HG02571 (cell line): ENCODE measurements around the gene TMEM125.

ENCODE experiments used
- ATAC-seq: cut with Tn5 transposase; IDR thresholded peaks from one replicate; pipeline ENCODE4 v1.9.1; 2021; ENCODE audit warnings: mild to moderate bottlenecking, moderate library complexity; ENCODE audit not compliant: unreplicated experiment

The TMEM125 gene

GRCh38 chr1:43307458-43308158, 37.8 kb downstream of the TMEM125 start:
- ATAC-seq = no peak

GRCh38 chr1:43308635-43309404, 39.0 kb downstream of the TMEM125 start:
- no peak for ATAC-seq

- no peak for ATAC-seq
Observed at GRCh38 chr1:43309405-43310025, 39.7 kb downstream of the TMEM125 start.

GRCh38 chr1:43311521-43311920, 41.7 kb downstream of the TMEM125 start:
- ATAC-seq = no peak

GRCh38 chr1:43312212-43312623, 42.4 kb downstream of the TMEM125 start:
- ATAC-seq = no peak

- no peak for ATAC-seq
Observed at GRCh38 chr1:43312663-43313515, 43.1 kb downstream of the TMEM125 start.

- ATAC-seq = no peak
Observed at GRCh38 chr1:43313771-43314170, 44.0 kb downstream of the TMEM125 start.

- ATAC-seq = no peak
Observed at GRCh38 chr1:43314233-43314632, 44.5 kb downstream of the TMEM125 start.

- ATAC-seq = no peak
Observed at GRCh38 chr1:43315481-43315880, 45.7 kb downstream of the TMEM125 start.

GRCh38 chr1:43315963-43316737, 46.4 kb downstream of the TMEM125 start:
- ATAC-seq = no peak

GRCh38 chr1:43316738-43317520, 47.1 kb downstream of the TMEM125 start:
- ATAC-seq = no peak

GRCh38 chr1:43317817-43318471, 48.2 kb downstream of the TMEM125 start:
- ATAC-seq = no peak

- ATAC-seq = no peak
Observed at GRCh38 chr1:43318831-43319230, 49.0 kb downstream of the TMEM125 start.

GRCh38 chr1:43319288-43319687, 49.5 kb downstream of the TMEM125 start:
- ATAC-seq = no peak

- ATAC-seq = no peak
Observed at GRCh38 chr1:43319766-43320165, 50.0 kb downstream of the TMEM125 start.

- no peak for ATAC-seq
Observed at GRCh38 chr1:43321331-43321891, 51.6 kb downstream of the TMEM125 start.

- ATAC-seq = no peak
Observed at GRCh38 chr1:43322506-43322905, 52.7 kb downstream of the TMEM125 start.
